ENCODE data around the gene RTN4R. TPM values are rescaled to one million over a fixed set of nuclear protein-coding genes. Genes with fewer than 3 reads are reported as not detected.

Gene RTN4R
- polyA plus RNA-seq, 1 of the 3 experiments (the other 2 are of a cell fraction): 0.23 TPM

DNA sequence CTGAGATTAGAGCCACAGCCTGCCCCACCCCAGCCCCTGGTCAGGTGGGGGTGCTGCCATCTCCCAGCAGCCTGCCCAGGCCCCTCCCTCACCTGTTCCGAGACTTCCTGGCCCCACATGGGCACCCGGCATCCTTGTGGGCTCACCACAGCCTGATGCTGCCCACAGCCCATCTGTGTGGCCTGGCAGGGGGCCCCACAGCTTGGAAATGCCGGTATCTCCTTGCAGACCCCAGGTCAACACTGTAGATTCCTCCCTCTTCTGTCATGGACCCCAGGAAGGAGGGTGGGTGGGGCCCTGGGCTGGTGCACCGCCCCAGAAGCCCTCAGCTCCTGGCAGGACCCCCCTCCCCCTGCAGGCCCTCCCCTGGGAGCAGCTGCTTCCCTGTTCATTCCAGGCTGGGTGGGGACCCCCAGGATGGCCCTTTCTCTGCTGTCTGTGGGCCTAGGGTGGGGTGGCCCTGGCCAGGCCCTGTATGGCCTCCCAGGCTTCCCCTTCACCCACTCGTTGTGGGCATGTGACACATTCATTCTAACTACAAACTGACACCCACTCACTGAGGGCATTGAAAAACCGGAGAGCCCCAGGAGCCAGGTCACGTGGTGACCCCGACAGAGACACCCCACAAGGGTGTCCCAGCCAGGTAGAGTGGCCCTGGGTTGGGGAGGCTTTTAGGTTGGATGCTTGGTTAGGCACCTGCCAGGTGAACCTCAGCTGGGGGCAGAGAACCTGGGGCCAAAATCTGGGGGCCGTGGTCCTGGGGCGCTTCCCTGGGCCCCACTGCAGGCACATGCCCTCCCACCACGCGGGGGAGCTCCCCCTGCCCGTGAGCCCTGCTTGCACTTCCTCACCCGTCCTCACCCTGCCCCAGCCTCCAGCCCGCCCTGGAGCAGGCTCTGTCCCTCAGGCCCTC lies 73.2 kb downstream of the RTN4R start:
- H3K27me3 ChIP-seq (ENCODE audit: insufficient read depth): peaks cover 20% of the 10 kb centered on the region; the same call in 1 of the 2 replicates
- ChIA-PET CTCF (interaction anchor here (1.0 to 1.1 kb wide), 2 partner anchors 13 to 16 kb away, joined by 3 read pairs; no protein-coding TSS in a partner anchor), POLR2A (no interaction called here)
- TF ChIP-seq EP300 (IDR thresholded peaks at IDR 0.05; ENCODE audit: borderline replicate concordance in 1 of 2, low read depth in 1 of 2, low read length in 1 of 2): no peak
- TF ChIP-seq NFIC (IDR thresholded peaks at IDR 0.05; ENCODE audit: borderline replicate concordance): no peak
- TF ChIP-seq, protein P1, sequence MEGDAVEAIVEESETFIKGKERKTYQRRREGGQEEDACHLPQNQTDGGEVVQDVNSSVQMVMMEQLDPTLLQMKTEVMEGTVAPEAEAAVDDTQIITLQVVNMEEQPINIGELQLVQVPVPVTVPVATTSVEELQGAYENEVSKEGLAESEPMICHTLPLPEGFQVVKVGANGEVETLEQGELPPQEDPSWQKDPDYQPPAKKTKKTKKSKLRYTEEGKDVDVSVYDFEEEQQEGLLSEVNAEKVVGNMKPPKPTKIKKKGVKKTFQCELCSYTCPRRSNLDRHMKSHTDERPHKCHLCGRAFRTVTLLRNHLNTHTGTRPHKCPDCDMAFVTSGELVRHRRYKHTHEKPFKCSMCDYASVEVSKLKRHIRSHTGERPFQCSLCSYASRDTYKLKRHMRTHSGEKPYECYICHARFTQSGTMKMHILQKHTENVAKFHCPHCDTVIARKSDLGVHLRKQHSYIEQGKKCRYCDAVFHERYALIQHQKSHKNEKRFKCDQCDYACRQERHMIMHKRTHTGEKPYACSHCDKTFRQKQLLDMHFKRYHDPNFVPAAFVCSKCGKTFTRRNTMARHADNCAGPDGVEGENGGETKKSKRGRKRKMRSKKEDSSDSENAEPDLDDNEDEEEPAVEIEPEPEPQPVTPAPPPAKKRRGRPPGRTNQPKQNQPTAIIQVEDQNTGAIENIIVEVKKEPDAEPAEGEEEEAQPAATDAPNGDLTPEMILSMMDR (IDR thresholded peaks at IDR 0.05): no peak
- TF ChIP-seq FOXM1 (IDR thresholded peaks at IDR 0.05; ENCODE audit: low read depth): no peak
- TF ChIP-seq CHD2 (IDR thresholded peaks at IDR 0.05; ENCODE audit: low read length, partially characterized antibody): no peak
- no peak for TF ChIP-seq YY1 (IDR thresholded peaks at IDR 0.05; ENCODE audit: low read depth)
- TF ChIP-seq, protein P2, sequence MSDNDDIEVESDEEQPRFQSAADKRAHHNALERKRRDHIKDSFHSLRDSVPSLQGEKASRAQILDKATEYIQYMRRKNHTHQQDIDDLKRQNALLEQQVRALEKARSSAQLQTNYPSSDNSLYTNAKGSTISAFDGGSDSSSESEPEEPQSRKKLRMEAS (IDR thresholded peaks at IDR 0.05; ENCODE audit: low read depth): no peak
- no peak for TF ChIP-seq ELF1 (IDR thresholded peaks at IDR 0.05)
- no peak for DNase-seq
- WGBS (ENCODE audit: low lambda C conversion rate): 67% methylated on average over 6 of the region's 15 CpGs
- H3F3A ChIP-seq (replicated peaks; ENCODE audit: insufficient read depth): no peaks in the 10 kb centered on the region
- no peak overlapping the region for H3K27ac ChIP-seq (ENCODE audit: low read depth in 2 of 2, low read length in 1 of 2)
- H4K20me1 ChIP-seq (ENCODE audit: insufficient read depth): no peaks in the 10 kb centered on the region
- no peak overlapping the region for H3K4me2 ChIP-seq
- H3K4me1 ChIP-seq (ENCODE audit: control insufficient read depth in 1 of 2, insufficient read depth in 2 of 2, low read depth in 1 of 2, low read length in 1 of 2): no peaks in the 10 kb centered on the region
- H3K79me2 ChIP-seq (ENCODE audit: insufficient read depth): no peaks in the 10 kb centered on the region
- no peaks in the 10 kb centered on the region for H3K9me2 ChIP-seq
- no peaks in the 10 kb centered on the region for H3K36me3 ChIP-seq (replicated peaks in 1 of 2; ENCODE audit: control insufficient read depth in 1 of 2, insufficient read depth in 2 of 2, low read length in 1 of 2)
- no peak overlapping the region for H2AFZ ChIP-seq (ENCODE audit: low read depth)
- no peaks in the 10 kb centered on the region for H3K9me3 ChIP-seq
- H3K4me3 ChIP-seq (ENCODE audit: low read depth in 2 of 2, low read length in 1 of 2): no peak overlapping the region
- H3K9ac ChIP-seq: no peak overlapping the region

DNA sequence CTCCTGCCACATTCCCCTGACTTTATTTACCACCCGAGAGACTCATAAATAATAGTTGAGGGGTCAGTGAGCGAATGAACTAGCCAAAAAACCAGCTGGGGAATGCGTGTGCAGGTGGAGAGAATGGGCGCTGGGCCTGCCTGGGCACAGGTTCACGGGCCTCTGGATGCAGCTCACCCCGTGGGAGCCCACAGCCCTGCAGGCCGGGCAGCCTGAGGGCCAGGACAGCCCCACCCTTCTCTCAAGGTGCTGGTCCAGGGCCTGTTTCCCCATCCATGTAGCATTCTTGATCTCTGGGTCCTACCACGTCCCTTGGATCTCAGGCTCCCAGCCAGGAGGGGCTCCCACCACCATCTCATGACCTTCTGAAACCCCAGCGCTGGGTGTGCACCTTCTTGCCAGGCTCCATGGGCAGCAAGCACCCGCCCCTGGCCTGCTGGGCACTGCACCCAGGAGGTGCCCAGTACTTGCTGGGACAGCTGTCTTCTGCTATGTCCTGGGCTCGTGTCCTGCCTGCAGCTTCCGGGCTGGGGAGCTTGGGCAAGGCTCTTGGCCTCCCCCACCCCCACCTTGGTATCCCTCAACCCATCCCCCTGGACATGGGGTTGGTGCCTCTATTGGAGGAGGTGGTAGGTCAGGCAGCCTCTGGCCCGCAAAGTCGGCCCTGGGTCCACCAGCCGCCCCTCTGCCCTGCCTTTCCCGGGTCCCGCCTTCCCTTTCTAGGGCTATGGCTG lies 74.2 kb downstream of the RTN4R start:
- H3K4me3 ChIP-seq (ENCODE audit: low read depth in 2 of 2, low read length in 1 of 2): no peak overlapping the region
- H3F3A ChIP-seq (replicated peaks; ENCODE audit: insufficient read depth): no peaks in the 10 kb centered on the region
- no peaks in the 10 kb centered on the region for H3K9me2 ChIP-seq
- no peak overlapping the region for H2AFZ ChIP-seq (ENCODE audit: low read depth)
- H3K9me3 ChIP-seq: no peaks in the 10 kb centered on the region
- H3K36me3 ChIP-seq (replicated peaks in 1 of 2; ENCODE audit: control insufficient read depth in 1 of 2, insufficient read depth in 2 of 2, low read length in 1 of 2): no peaks in the 10 kb centered on the region
- no peak overlapping the region for H3K27ac ChIP-seq (ENCODE audit: low read depth in 2 of 2, low read length in 1 of 2)
- peaks cover 15% of the 10 kb centered on the region; the same call in 1 of the 2 replicates for H3K27me3 ChIP-seq (ENCODE audit: insufficient read depth)
- no peak overlapping the region for H3K9ac ChIP-seq
- no peak for TF ChIP-seq MXI1 (IDR thresholded peaks at IDR 0.05; ENCODE audit: low read depth, low read length)
- TF ChIP-seq, protein P2 (IDR thresholded peaks at IDR 0.05; ENCODE audit: low read depth): no peak
- TF ChIP-seq RXRA (IDR thresholded peaks at IDR 0.05; ENCODE audit: borderline replicate concordance, low read depth): no peak
- TF ChIP-seq YY1 (IDR thresholded peaks at IDR 0.05; ENCODE audit: low read depth): no peak
- TF ChIP-seq CHD2 (IDR thresholded peaks at IDR 0.05; ENCODE audit: low read length, partially characterized antibody): no peak
- no peak for TF ChIP-seq SMC3 (IDR thresholded peaks at IDR 0.05; ENCODE audit: low read depth, low read length)
- no peak for TF ChIP-seq MEF2A (IDR thresholded peaks at IDR 0.05; ENCODE audit: borderline replicate concordance, low read depth)
- TF ChIP-seq, protein P3, sequence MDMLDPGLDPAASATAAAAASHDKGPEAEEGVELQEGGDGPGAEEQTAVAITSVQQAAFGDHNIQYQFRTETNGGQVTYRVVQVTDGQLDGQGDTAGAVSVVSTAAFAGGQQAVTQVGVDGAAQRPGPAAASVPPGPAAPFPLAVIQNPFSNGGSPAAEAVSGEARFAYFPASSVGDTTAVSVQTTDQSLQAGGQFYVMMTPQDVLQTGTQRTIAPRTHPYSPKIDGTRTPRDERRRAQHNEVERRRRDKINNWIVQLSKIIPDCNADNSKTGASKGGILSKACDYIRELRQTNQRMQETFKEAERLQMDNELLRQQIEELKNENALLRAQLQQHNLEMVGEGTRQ (IDR thresholded peaks at IDR 0.05; ENCODE audit: borderline replicate concordance, low read depth, low read length): no peak
- no peak for TF ChIP-seq FOXM1 (IDR thresholded peaks at IDR 0.05; ENCODE audit: low read depth)
- TF ChIP-seq GABPA (IDR thresholded peaks at IDR 0.05; ENCODE audit: low read depth): no peak
- TF ChIP-seq NRF1 (IDR thresholded peaks at IDR 0.05; ENCODE audit: low read depth, low read length): no peak
- no peak for TF ChIP-seq ELF1 (IDR thresholded peaks at IDR 0.05)
- H3K79me2 ChIP-seq (ENCODE audit: insufficient read depth): no peaks in the 10 kb centered on the region
- 76% methylated on average over 12 of the region's 17 CpGs for WGBS (ENCODE audit: low lambda C conversion rate)
- POLR2A ChIA-PET: no interaction called here
- no peak for DNase-seq
- no peak overlapping the region for H3K4me2 ChIP-seq
- CTCF ChIA-PET: interaction anchor here (0.8 kb wide), 1 partner anchor 37 kb away, joined by 4 read pairs; no protein-coding TSS in a partner anchor
- no peaks in the 10 kb centered on the region for H3K4me1 ChIP-seq (ENCODE audit: control insufficient read depth in 1 of 2, insufficient read depth in 2 of 2, low read depth in 1 of 2, low read length in 1 of 2)
- no peaks in the 10 kb centered on the region for H4K20me1 ChIP-seq (ENCODE audit: insufficient read depth)
